CD4-positive, alpha-beta T cell (primary cell): ENCODE results near the gene CCL3. TPM values are rescaled to one million over a fixed set of nuclear protein-coding genes. Genes with fewer than 3 reads are reported as not detected.

Source experiments
- ATAC-seq: fragments of 200-7000 bp; cut with Tn5 transposase; one replicate; pipeline ENCODE4 v1.10.0; 2022; ENCODE audit warnings: mild to moderate bottlenecking; ENCODE audit not compliant: poor library complexity
- CTCF ChIA-PET: fragments of 350-600 bp; sonication (Branson Sonifier 250); formaldehyde crosslinking; loops from one replicate; lab custom pipeline; 2021; ENCODE audit warnings: antibody characterized with exemption, inconsistent platforms; lab: Charles Lee
- POLR2A ChIA-PET: fragments of 350-600 bp; sonication (Branson Sonifier 250); formaldehyde crosslinking; loops from one replicate; lab custom pipeline; 2021; ENCODE audit warnings: antibody characterized with exemption, inconsistent platforms; lab: Charles Lee
- DNase-seq, 14 experiments: peaks; one replicate each; pipeline ENCODE4 v3.0.0-alpha.2; 2013 to 2020; ENCODE audit warnings: mixed read lengths in 2 of 14
- H3K27ac ChIP-seq, 2 donors: one replicate each; pipeline versions ENCODE4 v1.5.1 to v1.7.0; 2013; ENCODE audit warnings: low read length in 2 of 2, low read depth in 1 of 2, mild to moderate bottlenecking in 1 of 2
- H3K27me3 ChIP-seq, 2 experiments: 1 replicate in 1 of 2; 2 replicates in 1 of 2; pipeline versions ENCODE4 v1.6.1 to v1.7.0; 2013; ENCODE audit warnings: low read length in 2 of 2, control low read depth in 1 of 2, mild to moderate bottlenecking in 1 of 2, moderate library complexity in 1 of 2; ENCODE audit not compliant: insufficient read depth in 2 of 2, control insufficient read depth in 1 of 2
- H3K36me3 ChIP-seq: one replicate; pipeline ENCODE4 v1.6.1; 2013; ENCODE audit warnings: low read length, control low read depth; ENCODE audit not compliant: insufficient read depth
- H3K4me1 ChIP-seq: one replicate; pipeline ENCODE4 v1.6.1; 2013; ENCODE audit warnings: low read length, control low read depth; ENCODE audit not compliant: insufficient read depth
- H3K4me3 ChIP-seq: one replicate; pipeline ENCODE4 v1.5.1; 2013; ENCODE audit warnings: mild to moderate bottlenecking, low read length, moderate library complexity
- H3K9me3 ChIP-seq, 2 experiments: 1 replicate in 1 of 2; 2 replicates in 1 of 2; pipeline versions ENCODE4 v1.6.1 to v1.7.0; 2013; ENCODE audit warnings: low read length in 2 of 2, mild to moderate bottlenecking in 2 of 2, control low read depth in 1 of 2, moderate library complexity in 1 of 2; ENCODE audit not compliant: control insufficient read depth in 1 of 2, insufficient read depth in 1 of 2
- H3K27ac Mint-ChIP-seq: one replicate; pipeline ENCODE4 v1.8.0; 2020; ENCODE audit warnings: mixed read lengths
- H3K27me3 Mint-ChIP-seq: one replicate; pipeline ENCODE4 v1.8.0; 2021; ENCODE audit warnings: mixed read lengths
- H3K36me3 Mint-ChIP-seq: one replicate; pipeline ENCODE4 v1.8.0; 2021; ENCODE audit warnings: low read depth, mixed read lengths
- H3K4me1 Mint-ChIP-seq: one replicate; pipeline ENCODE4 v1.8.0; 2021; ENCODE audit warnings: low read depth, mixed read lengths
- H3K4me3 Mint-ChIP-seq: one replicate; pipeline ENCODE4 v1.8.0; 2020; ENCODE audit warnings: mild to moderate bottlenecking, mixed read lengths
- H3K9me3 Mint-ChIP-seq: one replicate; pipeline ENCODE4 v1.8.0; 2020; ENCODE audit warnings: mixed read lengths
- CTCF ChIP-seq: fragments of 200-600 bp; IDR thresholded peaks from one replicate; pipeline ENCODE4 v1.8.0; 2022; ENCODE audit warnings: antibody characterized with exemption, mild to moderate bottlenecking
- intact Hi-C, 2 experiments: fragments of 100-400 bp; cut with DNase I in 1 of 2; cut with micrococcal nuclease in 1 of 2; formaldehyde crosslinking; loops; one replicate each; pipeline versions ENCODE4 v1.15.1 to v1.9.0; 2023 to 2025; cut with DNase I, micrococcal nuclease
- total RNA-seq, 174 experiments: library from RNA in 2 of 174; stranded (reverse) in 2 of 174; gene quantifications; one replicate each; pipeline ENCODE4 v1.2.3 and lab custom pipeline; 2021 to 2026

The CCL3 gene
- total RNA-seq, 2 experiments from 2014 or later = 0.78 to 1.0 TPM

GRCh38 chr17:36055171-36055570, 34.8 kb downstream of the CCL3 start:
- intact Hi-C loops = no loop called here
- no peaks in the 10 kb centered on the region for H3K4me1 ChIP-seq
- Mint-ChIP-seq H3K9me3 (peaks cover 3% of the 10 kb centered on the region), H3K4me1 (no peaks in the 10 kb centered on the region), H3K36me3 (peaks cover 3% of the 10 kb centered on the region), H3K4me3 (no peak overlapping the region), H3K27me3 (peaks cover 28% of the 10 kb centered on the region), H3K27ac (no peak overlapping the region)
- peaks cover 0 to 6% of the 10 kb centered on the region in 2 experiments for H3K9me3 ChIP-seq
- ChIA-PET POLR2A (no interaction called here), CTCF (no interaction called here)
- no peak overlapping the region for H3K4me3 ChIP-seq
- ATAC-seq = no peak
- TF ChIP-seq CTCF = no peak
- H3K36me3 ChIP-seq = no peaks in the 10 kb centered on the region
- H3K27ac ChIP-seq = no peak overlapping the region
- H3K27me3 ChIP-seq = no peaks in the 10 kb centered on the region
- no peak for DNase-seq

- CTCF ChIA-PET = no interaction called here
- Mint-ChIP-seq H3K27me3 (peaks cover 42% of the 10 kb centered on the region), H3K9me3 (peaks cover 11% of the 10 kb centered on the region), H3K27ac (no peak overlapping the region), H3K4me3 (no peak overlapping the region), H3K4me1 (no peaks in the 10 kb centered on the region), H3K36me3 (peaks cover 3% of the 10 kb centered on the region)
- Histone ChIP-seq H3K36me3 (no peaks in the 10 kb centered on the region), H3K27me3 (peaks cover 3 to 16% of the 10 kb centered on the region in 2 experiments), H3K27ac (no peak overlapping the region), H3K9me3 (peaks cover 17 to 19% of the 10 kb centered on the region in 2 experiments), H3K4me1 (no peaks in the 10 kb centered on the region), H3K4me3 (no peak overlapping the region)
- POLR2A ChIA-PET = no interaction called here
- no peak for ATAC-seq
- intact Hi-C loops = no loop called here
- TF ChIP-seq CTCF = no peak
- DNase-seq = no peak
Observed at GRCh38 chr17:36049643-36050042, 40.3 kb downstream of the CCL3 start.

GRCh38 chr17:36048066-36048465, 41.9 kb downstream of the CCL3 start:
- Mint-ChIP-seq H3K27ac (no peak overlapping the region), H3K36me3 (peaks cover 3% of the 10 kb centered on the region), H3K27me3 (peaks cover 52% of the 10 kb centered on the region), H3K4me1 (no peaks in the 10 kb centered on the region), H3K9me3 (peaks cover 11% of the 10 kb centered on the region), H3K4me3 (no peak overlapping the region)
- no peaks in the 10 kb centered on the region for H3K4me1 ChIP-seq
- no peak overlapping the region for H3K27ac ChIP-seq
- H3K4me3 ChIP-seq = no peak overlapping the region
- TF ChIP-seq CTCF = no peak
- H3K27me3 ChIP-seq = peaks cover 3 to 16% of the 10 kb centered on the region in 2 experiments
- ChIA-PET CTCF (no interaction called here), POLR2A (no interaction called here)
- DNase-seq (no peak), ATAC-seq (no peak)
- H3K36me3 ChIP-seq = no peaks in the 10 kb centered on the region
- intact Hi-C loops = no loop called here
- peaks cover 17 to 19% of the 10 kb centered on the region in 2 experiments for H3K9me3 ChIP-seq

Other genes starting within 250 kb of the CCL3 start
- under 1 TPM; 0.47 to 0.61 TPM for gene HEATR9, start 221.3 kb downstream of the CCL3 start, total RNA-seq
- 10 to 100 TPM; 35.6 to 40.1 TPM for gene CCL5, start 209.8 kb downstream of the CCL3 start, total RNA-seq
- not detected for gene RDM1, start 159.4 kb downstream of the CCL3 start, total RNA-seq
- gene LYZL6, start 146.4 kb downstream of the CCL3 start, total RNA-seq = not detected
- gene CCL16, start 108.6 kb downstream of the CCL3 start, total RNA-seq = not detected
- gene CCL14, start 103.4 kb downstream of the CCL3 start, total RNA-seq = not detected
- not detected for gene CCL15, start 88.6 kb downstream of the CCL3 start, total RNA-seq
- not detected for gene CCL23, start 72.2 kb downstream of the CCL3 start, total RNA-seq
- not detected for gene CCL18, start 25.9 kb downstream of the CCL3 start, total RNA-seq
- 1 to 10 TPM; 1.5 to 2.1 TPM for gene CCL4, start 13.7 kb upstream of the CCL3 start, total RNA-seq
- 1 to 10 TPM; 1.5 to 1.6 TPM for gene TBC1D3B, start 86.5 kb upstream of the CCL3 start, total RNA-seq
- gene CCL3L1, start 106.6 kb upstream of the CCL3 start, total RNA-seq = under 1 TPM in 1 of 2 experiments, not detected in 1; 0.17 TPM
- under 1 TPM in 1 of 2 experiments, not detected in 1; 0.25 TPM for gene CCL4L2, start 120.9 kb upstream of the CCL3 start, total RNA-seq
- under 1 TPM; 0.25 to 0.36 TPM for gene TBC1D3I, start 174.4 kb upstream of the CCL3 start, total RNA-seq
- not detected for gene TBC1D3G, start 233.7 kb upstream of the CCL3 start, total RNA-seq